ENCODE results near the gene OR6B2.
A peak's percentile ranks its signal among the peaks of the same experiment; 100 is the strongest.

The OR6B2 gene

GRCh38 chr2:240032406-240033329 is 2.4 kb upstream of the OR6B2 start:
- TF ChIP-seq USF1 (IDR thresholded peaks at IDR 0.05) (no peak), TEAD4 (IDR thresholded peaks at IDR 0.05) (no peak)

- TF ChIP-seq CREB1 (IDR thresholded peaks at IDR 0.05; ENCODE audit: low read depth) (no peak), EGR1 (IDR thresholded peaks at IDR 0.05) (no peak), MAX (IDR thresholded peaks at IDR 0.05) (no peak), TEAD4 (IDR thresholded peaks at IDR 0.05) (no peak), CEBPB (IDR thresholded peaks at IDR 0.05) (no peak), USF1 (IDR thresholded peaks at IDR 0.05) (no peak), ZBTB7A (IDR thresholded peaks at IDR 0.05; ENCODE audit: low read depth) (no peak; the same call in 1 of the 2 replicates), TAF1 (IDR thresholded peaks at IDR 0.05; ENCODE audit: low read depth) (no peak), RAD21 (IDR thresholded peaks at IDR 0.05; ENCODE audit: low read depth) (no peak), REST (IDR thresholded peaks at IDR 0.05; ENCODE audit: low read depth) (no peak), FOXM1 (IDR thresholded peaks at IDR 0.05; ENCODE audit: borderline replicate concordance, low read depth) (no peak), TCF12 (IDR thresholded peaks at IDR 0.05; ENCODE audit: low read depth) (no peak)
Measured at GRCh38 chr2:240024766-240025165, 5.5 kb downstream of the OR6B2 start.

GRCh38 chr2:240023792-240024191 is 6.4 kb downstream of the OR6B2 start:
- TF ChIP-seq REST (IDR thresholded peaks at IDR 0.05; ENCODE audit: low read depth) (no peak), NFIC (IDR thresholded peaks at IDR 0.05) (no peak), RAD21 (IDR thresholded peaks at IDR 0.05; ENCODE audit: low read depth) (no peak), ZBTB7A (IDR thresholded peaks at IDR 0.05; ENCODE audit: low read depth) (no peak), MAX (IDR thresholded peaks at IDR 0.05) (no peak), FOXM1 (IDR thresholded peaks at IDR 0.05; ENCODE audit: borderline replicate concordance, low read depth) (no peak), TEAD4 (IDR thresholded peaks at IDR 0.05) (no peak), USF1 (IDR thresholded peaks at IDR 0.05) (no peak), TCF12 (IDR thresholded peaks at IDR 0.05; ENCODE audit: low read depth) (no peak), YY1 (IDR thresholded peaks at IDR 0.05; ENCODE audit: low read depth) (no peak), CEBPB (IDR thresholded peaks at IDR 0.05) (no peak), TAF1 (IDR thresholded peaks at IDR 0.05; ENCODE audit: low read depth) (no peak), CREB1 (IDR thresholded peaks at IDR 0.05; ENCODE audit: low read depth) (no peak), EGR1 (IDR thresholded peaks at IDR 0.05) (no peak), EP300 (IDR thresholded peaks at IDR 0.05; ENCODE audit: borderline replicate concordance) (no peak)

GRCh38 chr2:240021488-240022104 is 8.6 kb downstream of the OR6B2 start:
- TF ChIP-seq TAF1 (IDR thresholded peaks at IDR 0.05; ENCODE audit: low read depth) (no peak), RAD21 (IDR thresholded peaks at IDR 0.05; ENCODE audit: low read depth) (peak; percentile 12; the same call in 1 of the 2 replicates)

- no peak for TF ChIP-seq MAX (IDR thresholded peaks at IDR 0.05)
- TF ChIP-seq YY1 (IDR thresholded peaks at IDR 0.05; ENCODE audit: low read depth), result no peak
- TF ChIP-seq FOXM1 (IDR thresholded peaks at IDR 0.05; ENCODE audit: borderline replicate concordance, low read depth), result no peak
Measured at GRCh38 chr2:240018071-240018750, 12.0 kb downstream of the OR6B2 start.
